Activated gamma-delta T cell treated with anti-CD3 and anti-CD28 coated beads, Interleukin-2, amount 50 U/mL, for 16 hours (primary cell): ENCODE measurements around the gene CCDC30.
A peak's percentile ranks its signal among the peaks of the same experiment; 100 is the strongest.
"Not testable (repeated sequence)": the region's sequence is repeated elsewhere in the genome, so short reads cannot be mapped to it uniquely, and the experiment has no call there.

Experiments
- DNase-seq: peaks from one replicate; pipeline ENCODE4 v3.0.0-alpha.2; 2020; ENCODE audit warnings: low read depth

Gene CCDC30

GRCh38 chr1:42453386-42453785 is 9.7 kb upstream of the CCDC30 start:
- DNase-seq = no peak

- no peak for DNase-seq
Observed at GRCh38 chr1:42454403-42454802, 8.7 kb upstream of the CCDC30 start.

- DNase-seq = peak; percentile 84
Observed at GRCh38 chr1:42456010-42456753, 6.9 kb upstream of the CCDC30 start, which contains the start of the genes PPCS and ZMYND12. Gene PPCS (plus strand): TSS chr1:42456543. CDS start chr1:42456566, 23 bp downstream. Gene ZMYND12 (minus strand): TSS chr1:42456022. CDS start chr1:42455997, 25 bp downstream.

GRCh38 chr1:42456754-42457089 is 6.4 kb upstream of the CCDC30 start:
- peak; percentile 29 for DNase-seq

- no peak for DNase-seq
Observed at GRCh38 chr1:42461196-42461595, 1.9 kb upstream of the CCDC30 start.

GRCh38 chr1:42463921-42464320 is 835 bp downstream of the CCDC30 start:
- no peak for DNase-seq

GRCh38 chr1:42466030-42466429 is 2.9 kb downstream of the CCDC30 start:
- no peak for DNase-seq

- no peak for DNase-seq
Observed at GRCh38 chr1:42469727-42470126, 6.6 kb downstream of the CCDC30 start.

- DNase-seq = no peak
Observed at GRCh38 chr1:42476605-42477004, 13.5 kb downstream of the CCDC30 start.

GRCh38 chr1:42477354-42477753 is 14.3 kb downstream of the CCDC30 start:
- not testable (repeated sequence) for DNase-seq

GRCh38 chr1:42477775-42478174 is 14.7 kb downstream of the CCDC30 start:
- no peak for DNase-seq

GRCh38 chr1:42479621-42480020 is 16.5 kb downstream of the CCDC30 start:
- DNase-seq = no peak

GRCh38 chr1:42480921-42481320 is 17.8 kb downstream of the CCDC30 start:
- no peak for DNase-seq

- DNase-seq = no peak
Observed at GRCh38 chr1:42482635-42483153, 19.6 kb downstream of the CCDC30 start.

- no peak for DNase-seq
Observed at GRCh38 chr1:42484382-42484781, 21.3 kb downstream of the CCDC30 start.

GRCh38 chr1:42490237-42490636 is 27.2 kb downstream of the CCDC30 start:
- DNase-seq = no peak

GRCh38 chr1:42502031-42502430 is 38.9 kb downstream of the CCDC30 start:
- DNase-seq = not testable (repeated sequence)

- no peak for DNase-seq
Observed at GRCh38 chr1:42504535-42505128, 41.5 kb downstream of the CCDC30 start.

GRCh38 chr1:42506576-42506975 is 43.5 kb downstream of the CCDC30 start:
- DNase-seq = no peak

GRCh38 chr1:42511581-42512155 is 48.6 kb downstream of the CCDC30 start:
- not testable (repeated sequence) for DNase-seq

- DNase-seq = no peak
Observed at GRCh38 chr1:42518908-42519307, 55.8 kb downstream of the CCDC30 start.

GRCh38 chr1:42523171-42523570 is 60.1 kb downstream of the CCDC30 start:
- no peak for DNase-seq

- no peak for DNase-seq
Observed at GRCh38 chr1:42524330-42524729, 61.2 kb downstream of the CCDC30 start.
